ENCODE data around the gene NRXN3.

The NRXN3 gene

DNA sequence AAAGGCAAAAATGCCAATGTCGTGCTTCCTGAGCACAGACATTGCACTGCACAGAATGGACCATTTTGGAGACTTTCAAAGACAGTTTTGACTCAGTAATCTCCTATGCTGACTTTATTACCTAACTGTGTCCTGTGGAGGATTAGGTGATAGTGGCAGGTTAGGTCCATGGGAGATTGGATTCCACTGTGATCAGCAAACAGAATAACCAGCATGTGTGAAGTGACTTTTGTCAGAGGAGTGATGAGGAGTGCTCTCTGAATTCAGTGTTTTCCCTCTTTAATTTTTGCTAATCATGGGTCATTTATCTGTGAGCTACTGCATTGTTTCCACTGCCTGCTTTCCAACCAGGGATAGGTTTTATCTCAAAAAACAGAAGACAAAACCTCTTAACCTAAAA lies 1378.7 kb downstream of the NRXN3 start:
- no peak overlapping the region for H3K4me3 ChIP-seq (replicated peaks; ENCODE audit: low read depth, low read length)
- no peak for DNase-seq (ENCODE audit: extremely low read depth, low read depth)
- TF ChIP-seq, protein P1, sequence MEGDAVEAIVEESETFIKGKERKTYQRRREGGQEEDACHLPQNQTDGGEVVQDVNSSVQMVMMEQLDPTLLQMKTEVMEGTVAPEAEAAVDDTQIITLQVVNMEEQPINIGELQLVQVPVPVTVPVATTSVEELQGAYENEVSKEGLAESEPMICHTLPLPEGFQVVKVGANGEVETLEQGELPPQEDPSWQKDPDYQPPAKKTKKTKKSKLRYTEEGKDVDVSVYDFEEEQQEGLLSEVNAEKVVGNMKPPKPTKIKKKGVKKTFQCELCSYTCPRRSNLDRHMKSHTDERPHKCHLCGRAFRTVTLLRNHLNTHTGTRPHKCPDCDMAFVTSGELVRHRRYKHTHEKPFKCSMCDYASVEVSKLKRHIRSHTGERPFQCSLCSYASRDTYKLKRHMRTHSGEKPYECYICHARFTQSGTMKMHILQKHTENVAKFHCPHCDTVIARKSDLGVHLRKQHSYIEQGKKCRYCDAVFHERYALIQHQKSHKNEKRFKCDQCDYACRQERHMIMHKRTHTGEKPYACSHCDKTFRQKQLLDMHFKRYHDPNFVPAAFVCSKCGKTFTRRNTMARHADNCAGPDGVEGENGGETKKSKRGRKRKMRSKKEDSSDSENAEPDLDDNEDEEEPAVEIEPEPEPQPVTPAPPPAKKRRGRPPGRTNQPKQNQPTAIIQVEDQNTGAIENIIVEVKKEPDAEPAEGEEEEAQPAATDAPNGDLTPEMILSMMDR (IDR thresholded peaks at IDR 0.05; ENCODE audit: low read depth, low read length, missing control alignments): no peak

DNA sequence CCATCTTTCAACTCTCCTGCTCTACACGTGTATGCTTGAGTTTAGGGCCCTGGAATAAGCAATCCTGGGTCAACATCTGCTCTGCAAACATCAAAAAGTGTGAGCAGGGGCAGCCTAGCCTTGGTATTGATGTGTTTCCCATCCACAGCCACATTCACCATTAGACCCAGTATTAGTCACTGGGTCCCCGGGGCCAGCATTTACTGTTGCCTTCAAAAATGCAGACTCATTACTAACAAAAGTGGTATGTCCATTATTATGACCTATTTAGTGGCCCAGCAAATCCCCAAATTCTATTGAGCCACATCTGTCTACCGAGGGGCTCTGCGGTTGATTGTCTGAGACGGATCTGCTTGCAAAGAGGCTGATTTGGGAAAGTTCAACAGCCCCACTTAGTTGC lies 1379.3 kb downstream of the NRXN3 start:
- H3K4me3 ChIP-seq (replicated peaks; ENCODE audit: low read depth, low read length): no peak overlapping the region
- TF ChIP-seq, protein P1 (IDR thresholded peaks at IDR 0.05; ENCODE audit: low read depth, low read length, missing control alignments): no peak
- no peak for DNase-seq (ENCODE audit: extremely low read depth, low read depth)

DNA sequence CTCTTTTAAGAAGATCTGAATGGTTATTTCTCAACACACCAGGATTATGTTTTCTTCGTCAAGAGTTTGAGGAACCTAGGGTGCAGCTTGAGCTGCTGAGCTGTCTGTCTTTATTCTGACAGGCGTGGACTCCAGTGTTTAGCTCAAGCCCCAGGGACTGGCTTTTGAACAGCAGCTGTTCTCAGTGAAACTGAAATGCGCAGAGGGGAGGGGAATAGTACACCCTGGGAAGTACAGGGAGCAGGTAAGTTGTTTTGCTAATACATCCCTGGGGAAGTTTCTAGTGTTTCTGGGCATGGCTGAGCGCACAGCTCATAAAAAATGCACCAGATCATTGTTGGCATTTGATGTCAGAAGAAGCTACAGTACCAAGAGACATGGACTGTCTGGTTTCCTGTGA lies 1381.3 kb downstream of the NRXN3 start:
- TF ChIP-seq, protein P1 (IDR thresholded peaks at IDR 0.05; ENCODE audit: low read depth, low read length, missing control alignments): no peak
- no peak for DNase-seq (ENCODE audit: extremely low read depth, low read depth)
- no peak overlapping the region for H3K4me3 ChIP-seq (replicated peaks; ENCODE audit: low read depth, low read length)

DNA sequence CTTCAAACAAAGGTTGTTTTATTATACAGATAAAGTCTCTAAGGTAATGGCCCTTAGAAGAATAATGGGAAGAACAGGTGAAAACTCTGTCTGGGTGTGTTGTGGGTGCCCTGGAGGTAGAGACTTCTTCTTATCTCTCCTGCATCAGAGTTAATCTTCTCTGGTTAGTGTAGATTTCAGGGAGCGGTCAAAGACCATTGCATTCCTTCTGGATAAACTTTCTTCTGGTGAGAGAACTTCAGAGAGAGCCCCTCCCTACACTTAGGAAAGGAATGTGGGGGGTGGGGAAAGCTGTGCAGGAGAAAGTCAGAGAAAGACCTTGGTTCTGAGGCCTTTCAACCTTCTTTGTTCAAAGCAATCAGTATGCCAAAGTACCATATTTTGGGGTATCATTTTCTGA lies 1382.6 kb downstream of the NRXN3 start:
- no peak for DNase-seq (ENCODE audit: extremely low read depth, low read depth)
- TF ChIP-seq, protein P1 (IDR thresholded peaks at IDR 0.05; ENCODE audit: low read depth, low read length, missing control alignments): no peak
- H3K4me3 ChIP-seq (replicated peaks; ENCODE audit: low read depth, low read length): no peak overlapping the region

DNA sequence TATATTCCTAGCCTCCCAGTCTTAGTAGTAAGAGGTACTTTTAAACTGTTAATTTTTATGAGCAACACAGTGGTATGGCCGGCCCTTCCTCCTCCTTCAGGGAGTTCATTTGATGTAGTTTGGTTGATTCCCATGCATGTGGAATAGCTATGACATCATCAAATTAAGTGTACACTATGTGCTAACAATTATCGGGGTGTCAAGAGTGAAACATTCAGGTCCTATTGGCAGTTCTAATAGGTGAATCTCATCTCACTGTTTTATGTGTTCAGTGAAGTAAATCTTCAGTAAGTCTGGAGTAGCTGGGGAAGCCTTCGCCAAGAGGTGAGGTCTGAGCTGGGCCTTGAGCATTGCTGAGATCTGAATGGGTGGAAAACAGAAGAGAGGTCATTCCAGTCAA lies 1384.6 kb downstream of the NRXN3 start:
- H3K4me3 ChIP-seq (replicated peaks; ENCODE audit: low read depth, low read length): no peak overlapping the region
- TF ChIP-seq, protein P1 (IDR thresholded peaks at IDR 0.05; ENCODE audit: low read depth, low read length, missing control alignments): no peak
- DNase-seq (ENCODE audit: extremely low read depth, low read depth): no peak

DNA sequence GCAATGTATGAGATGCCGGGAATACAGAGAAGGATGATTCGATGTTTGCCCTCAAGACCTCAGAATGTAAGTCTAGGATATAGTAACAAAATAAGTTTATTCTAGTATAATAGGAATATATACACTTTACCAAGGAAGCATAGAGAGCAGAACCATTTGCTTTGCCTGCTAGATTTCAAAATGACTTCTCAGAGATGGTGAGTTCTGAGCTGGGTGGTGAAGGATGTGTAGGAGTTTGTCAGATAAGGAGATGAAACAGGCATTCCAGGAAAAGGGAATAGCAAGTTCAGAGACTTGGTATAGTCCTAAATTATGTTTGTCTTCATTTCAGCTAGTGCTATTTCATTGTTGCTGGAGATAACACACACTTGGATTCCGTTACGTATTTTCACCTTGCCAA lies 1385.3 kb downstream of the NRXN3 start:
- H3K4me3 ChIP-seq (replicated peaks; ENCODE audit: low read depth, low read length): no peak overlapping the region
- TF ChIP-seq, protein P1 (IDR thresholded peaks at IDR 0.05; ENCODE audit: low read depth, low read length, missing control alignments): no peak
- DNase-seq (ENCODE audit: extremely low read depth, low read depth): no peak

DNA sequence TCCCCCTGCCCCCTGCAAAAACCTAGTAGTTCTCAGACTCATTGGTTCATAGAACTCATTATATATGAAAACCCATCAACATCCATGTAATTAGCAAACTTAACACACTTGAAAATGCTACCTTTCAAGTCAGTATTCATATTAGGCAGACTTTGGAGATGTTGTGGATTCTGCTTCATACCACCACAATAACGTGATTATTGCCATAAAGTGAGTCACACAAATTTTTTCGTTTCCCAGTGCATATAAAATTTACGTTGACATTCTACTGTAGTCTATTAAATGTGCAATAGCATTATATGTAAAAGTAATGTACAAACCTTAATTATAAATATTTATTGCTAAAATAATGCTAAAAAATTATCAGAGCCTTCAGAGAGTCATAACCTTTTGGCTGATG lies 1387.1 kb downstream of the NRXN3 start:
- no peak overlapping the region for H3K4me3 ChIP-seq (replicated peaks; ENCODE audit: low read depth, low read length)
- TF ChIP-seq, protein P1 (IDR thresholded peaks at IDR 0.05; ENCODE audit: low read depth, low read length, missing control alignments): no peak
- DNase-seq (ENCODE audit: extremely low read depth, low read depth): no peak

All from HFF-Myc (cell line).